Measurements from ENCODE around the gene CENPP.

- TF ChIP-seq CTCF (IDR thresholded peaks at IDR 0.05; ENCODE audit: insufficient read depth, low read length, poor library complexity, severe bottlenecking) (no peak), EZH2phosphoT487 (conservative IDR thresholded peaks at IDR 0.05; ENCODE audit: low read length) (no peak)
Measured at GRCh38 chr9:92645041-92645440, 319.3 kb downstream of the CENPP start.
